DND-41 (cell line): ENCODE results near the gene TMEM255B.

Experiments
- ATAC-seq: fragments of 200-7000 bp; cut with Tn5 transposase; 3 replicates; pipeline ENCODE4 v1.9.1; 2021; ENCODE audit warnings: low read depth; ENCODE audit not compliant: insufficient read depth
- DNase-seq: peaks from one replicate; pipeline ENCODE4 v3.0.0-alpha.2; 2020
- H2AFZ ChIP-seq: 2 replicates; pipeline ENCODE4 v1.6.0; 2012; ENCODE audit warnings: low read depth, low read length
- H3K27ac ChIP-seq: 2 replicates; pipeline ENCODE4 v1.5.1; 2012; ENCODE audit warnings: low read length, inconsistent platforms
- H3K27me3 ChIP-seq: fragments of 200-600 bp; sonication (generic); 2 replicates; pipeline ENCODE4 v1.6.0; 2012; ENCODE audit warnings: low read length, mild to moderate bottlenecking, inconsistent platforms; ENCODE audit not compliant: insufficient read depth, poor library complexity
- H3K36me3 ChIP-seq: 2 replicates; pipeline ENCODE4 v1.5.1; 2012; ENCODE audit warnings: low read length, inconsistent platforms; ENCODE audit not compliant: insufficient read depth
- H3K4me1 ChIP-seq: 2 replicates; pipeline ENCODE4 v1.5.1; 2012; ENCODE audit warnings: mild to moderate bottlenecking, low read length; ENCODE audit not compliant: insufficient read depth
- H3K4me2 ChIP-seq: 2 replicates; pipeline ENCODE4 v1.6.0; 2012; ENCODE audit warnings: mild to moderate bottlenecking, moderate library complexity, low read length, inconsistent platforms; ENCODE audit not compliant: insufficient read depth
- H3K4me3 ChIP-seq, 2 experiments: fragments of 200-600 bp in 1 of 2; shearing (Covaris generic) in 1 of 2; 2 replicates each; pipeline ENCODE4 v1.5.1; 2012 to 2016; ENCODE audit warnings: inconsistent platforms in 2 of 2, low read length in 2 of 2, mild to moderate bottlenecking in 2 of 2, low read depth in 1 of 2, moderate library complexity in 1 of 2
- H3K79me2 ChIP-seq: 2 replicates; pipeline ENCODE4 v1.6.0; 2012; ENCODE audit warnings: low read length, inconsistent platforms; ENCODE audit not compliant: insufficient read depth
- H3K9ac ChIP-seq: 2 replicates; pipeline ENCODE4 v1.6.0; 2012; ENCODE audit warnings: low read depth, mild to moderate bottlenecking, inconsistent platforms, low read length, moderate library complexity
- H3K9me3 ChIP-seq: 2 replicates; pipeline ENCODE4 v1.5.1; 2012; ENCODE audit warnings: low read length, moderate library complexity, mild to moderate bottlenecking, inconsistent platforms; ENCODE audit not compliant: insufficient read depth, severe bottlenecking
- H4K20me1 ChIP-seq: 2 replicates; pipeline ENCODE4 v1.6.0; 2012; ENCODE audit warnings: low read length; ENCODE audit not compliant: insufficient read depth
- EZH2 ChIP-seq: IDR thresholded peaks from 3 replicates; pipeline ENCODE4 v1.6.1; 2012; ENCODE audit warnings: borderline replicate concordance, low read depth, mild to moderate bottlenecking, moderate library complexity, low read length, inconsistent platforms; ENCODE audit not compliant: severe bottlenecking
- TF ChIP-seq, protein P1 (sequence below): IDR thresholded peaks from 2 replicates; pipeline ENCODE4 v1.5.1; 2012; ENCODE audit warnings: borderline replicate concordance, low read length, moderate library complexity, mild to moderate bottlenecking; ENCODE audit not compliant: poor library complexity, severe bottlenecking; ENCODE audit errors: extremely low read depth

The TMEM255B gene

DNA sequence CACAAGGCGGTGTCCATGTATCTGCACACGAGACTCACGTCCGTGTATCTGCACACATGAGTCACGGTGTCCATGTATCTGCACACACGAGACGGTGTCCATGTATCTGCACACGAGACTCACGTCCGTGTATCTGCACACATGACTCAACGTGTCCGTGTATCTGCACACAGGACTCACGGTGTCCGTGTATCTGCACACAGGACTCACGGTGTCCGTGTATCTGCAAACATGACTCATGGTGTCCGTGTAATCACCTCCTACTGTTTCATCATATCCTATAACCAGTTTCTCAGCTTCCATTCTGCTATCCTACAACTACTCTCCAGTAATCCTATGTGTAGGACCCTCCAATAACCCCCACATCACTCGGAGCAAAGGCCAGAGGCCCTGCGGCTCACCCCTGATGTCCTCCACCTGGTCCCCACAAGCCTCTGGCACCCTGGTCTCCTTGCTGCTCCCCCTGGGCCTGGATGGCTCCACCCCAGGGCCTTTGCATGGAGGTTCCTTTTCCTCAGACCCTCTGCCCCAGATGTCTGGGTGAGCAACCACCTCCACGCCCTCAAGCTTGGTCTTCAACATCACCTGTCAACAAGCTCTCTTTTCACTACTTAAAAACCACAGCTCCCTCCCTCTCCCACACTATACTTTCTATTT lies 2.5 kb upstream of the TMEM255B start:
- Histone ChIP-seq H3K4me2 (no peak overlapping the region), H3K4me3 (no peak overlapping the region), H3K9me3 (peaks cover under 1% of the 10 kb centered on the region), H3K27ac (no peak overlapping the region), H4K20me1 (no peaks in the 10 kb centered on the region), H3K79me2 (no peaks in the 10 kb centered on the region), H3K27me3 (peaks cover 30% of the 10 kb centered on the region), H2AFZ (no peak overlapping the region), H3K36me3 (no peaks in the 10 kb centered on the region), H3K4me1 (peaks cover 6% of the 10 kb centered on the region), H3K9ac (no peak overlapping the region)
- TF ChIP-seq, protein P1, sequence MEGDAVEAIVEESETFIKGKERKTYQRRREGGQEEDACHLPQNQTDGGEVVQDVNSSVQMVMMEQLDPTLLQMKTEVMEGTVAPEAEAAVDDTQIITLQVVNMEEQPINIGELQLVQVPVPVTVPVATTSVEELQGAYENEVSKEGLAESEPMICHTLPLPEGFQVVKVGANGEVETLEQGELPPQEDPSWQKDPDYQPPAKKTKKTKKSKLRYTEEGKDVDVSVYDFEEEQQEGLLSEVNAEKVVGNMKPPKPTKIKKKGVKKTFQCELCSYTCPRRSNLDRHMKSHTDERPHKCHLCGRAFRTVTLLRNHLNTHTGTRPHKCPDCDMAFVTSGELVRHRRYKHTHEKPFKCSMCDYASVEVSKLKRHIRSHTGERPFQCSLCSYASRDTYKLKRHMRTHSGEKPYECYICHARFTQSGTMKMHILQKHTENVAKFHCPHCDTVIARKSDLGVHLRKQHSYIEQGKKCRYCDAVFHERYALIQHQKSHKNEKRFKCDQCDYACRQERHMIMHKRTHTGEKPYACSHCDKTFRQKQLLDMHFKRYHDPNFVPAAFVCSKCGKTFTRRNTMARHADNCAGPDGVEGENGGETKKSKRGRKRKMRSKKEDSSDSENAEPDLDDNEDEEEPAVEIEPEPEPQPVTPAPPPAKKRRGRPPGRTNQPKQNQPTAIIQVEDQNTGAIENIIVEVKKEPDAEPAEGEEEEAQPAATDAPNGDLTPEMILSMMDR, result no peak
- no peak for TF ChIP-seq EZH2
- no peak for DNase-seq
- no peak for ATAC-seq

DNA sequence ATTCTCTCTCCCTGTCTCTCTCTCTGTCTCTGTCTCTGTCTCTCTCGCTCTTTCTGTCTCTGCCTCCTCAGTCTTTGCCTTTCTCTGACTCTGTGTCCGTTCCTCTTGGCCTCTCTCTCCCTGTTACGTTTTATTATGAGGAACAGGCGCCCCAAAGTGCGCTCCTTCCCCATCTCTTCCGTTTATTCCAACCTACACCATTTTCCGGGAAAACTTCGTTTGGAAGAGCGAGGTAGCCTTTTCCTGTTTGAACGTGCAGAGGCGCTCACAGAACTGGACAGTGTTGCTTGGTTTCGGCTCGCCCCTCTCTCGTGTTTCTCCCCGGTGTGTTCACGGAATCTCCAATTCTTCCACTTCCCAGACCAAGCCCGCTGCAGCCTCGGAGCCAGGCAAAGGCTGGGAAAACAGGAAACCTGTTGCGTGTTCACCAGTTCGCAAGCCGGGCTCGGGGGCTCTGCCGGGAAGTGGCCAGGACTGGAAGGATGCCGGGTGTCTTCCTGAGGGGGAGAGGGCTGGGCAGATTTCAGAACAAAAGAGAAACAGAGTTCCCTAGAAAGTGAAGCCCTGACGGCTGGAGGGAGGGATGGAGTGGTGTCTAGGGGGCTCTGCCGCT lies 605 bp downstream of the TMEM255B start:
- Histone ChIP-seq H3K4me3 (no peak overlapping the region; a peak in 1 of 4 replicates), H3K4me2 (no peak overlapping the region), H3K36me3 (no peaks in the 10 kb centered on the region), H2AFZ (no peak overlapping the region), H3K27me3 (peaks cover 37% of the 10 kb centered on the region), H3K9ac (no peak overlapping the region), H3K9me3 (no peaks in the 10 kb centered on the region), H3K27ac (no peak overlapping the region), H3K4me1 (peaks cover 6% of the 10 kb centered on the region), H3K79me2 (no peaks in the 10 kb centered on the region), H4K20me1 (no peaks in the 10 kb centered on the region; the same call in none of the 2 replicates)
- TF ChIP-seq, protein P1, result no peak
- TF ChIP-seq EZH2, result no peak
- ATAC-seq (no peak), DNase-seq (no peak)

DNA sequence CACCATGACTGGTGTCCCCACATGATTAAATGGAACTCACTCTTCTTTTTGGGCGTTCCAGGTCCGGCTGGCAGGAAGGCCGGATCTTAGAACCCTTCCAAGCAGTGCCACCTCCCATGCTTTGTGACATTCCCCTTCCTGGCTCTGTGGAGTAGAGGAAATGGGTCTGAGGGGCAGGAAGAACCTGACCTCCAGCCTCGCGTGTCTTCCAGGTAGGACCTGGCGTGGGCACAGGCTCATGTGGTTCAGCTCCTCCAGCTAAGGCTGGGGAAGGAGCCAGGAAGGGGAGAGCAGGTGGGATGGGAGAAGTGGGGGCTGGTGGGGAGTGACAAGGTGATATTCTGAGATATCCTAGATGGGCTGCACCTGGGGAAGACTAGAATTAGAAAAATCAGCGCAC lies 2.1 kb downstream of the TMEM255B start:
- ATAC-seq (no peak), DNase-seq (no peak)
- H4K20me1 ChIP-seq, result no peaks in the 10 kb centered on the region; the same call in none of the 2 replicates
- no peaks in the 10 kb centered on the region for H3K79me2 ChIP-seq
- H3K4me2 ChIP-seq, result no peak overlapping the region
- no peak overlapping the region for H3K9ac ChIP-seq
- no peak overlapping the region for H3K4me3 ChIP-seq
- H2AFZ ChIP-seq, result no peak overlapping the region
- H3K4me1 ChIP-seq, result peaks cover 6% of the 10 kb centered on the region
- no peak overlapping the region for H3K27ac ChIP-seq
- TF ChIP-seq, protein P1, result no peak
- no peak for TF ChIP-seq EZH2
- H3K9me3 ChIP-seq, result no peaks in the 10 kb centered on the region
- H3K36me3 ChIP-seq, result no peaks in the 10 kb centered on the region
- H3K27me3 ChIP-seq, result peaks cover 37% of the 10 kb centered on the region
